ENCODE measurements around the gene CANX. TPM values are rescaled to one million over a fixed set of nuclear protein-coding genes. Genes with fewer than 3 reads are reported as not detected.

Gene CANX
- total and polyA plus RNA-seq, 2 donors (not counting 3 experiments of a cell fraction or from before 2014, with no cell fraction given), result 193 to 986 TPM

DNA sequence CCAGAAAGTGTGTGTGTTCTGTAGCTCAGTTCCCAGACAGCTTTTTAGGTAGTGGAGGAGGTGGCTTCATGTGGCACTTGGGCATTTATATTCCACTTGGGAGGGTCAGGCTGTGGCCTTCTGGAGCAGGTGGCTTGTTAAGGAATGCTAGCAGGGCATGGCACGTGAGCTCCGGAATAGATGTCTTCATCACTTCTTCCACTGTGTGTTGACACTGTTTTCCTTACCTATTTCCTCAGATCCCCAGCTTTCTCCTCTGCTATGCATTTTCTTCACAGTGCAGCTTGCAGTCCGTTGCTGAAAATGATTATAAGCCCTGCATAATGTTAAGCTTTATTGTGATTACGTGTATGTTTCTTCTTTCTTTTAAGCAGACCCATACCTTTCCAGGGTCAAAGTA lies 30.5 kb downstream of the CANX start:
- Histone ChIP-seq H2AFZ (ENCODE audit: low read depth, low read length) (no peak overlapping the region), H4K20me1 (replicated peaks; ENCODE audit: control insufficient read depth, extremely low read depth, insufficient read depth, low read length) (peaks cover 4% of the 10 kb centered on the region), H3K9me1 (replicated peaks; ENCODE audit: control insufficient read depth, extremely low read depth, insufficient read depth, low read length) (no peaks in the 10 kb centered on the region), H3K4me2 (ENCODE audit: insufficient read depth, low read length) (no peak overlapping the region), H3K27ac (ENCODE audit: insufficient read depth, low read depth, low read length) (no peak overlapping the region), H3K79me2 (ENCODE audit: control insufficient read depth, insufficient read depth, low read length) (peaks cover 23% of the 10 kb centered on the region), H3K9ac (replicated peaks; ENCODE audit: extremely low read depth, insufficient read depth, low read length) (no peak overlapping the region), H3K9me3 (replicated peaks; ENCODE audit: control insufficient read depth, insufficient read depth, low read length) (no peaks in the 10 kb centered on the region), H3K4me1 (ENCODE audit: control insufficient read depth, extremely low read depth, insufficient read depth, low read length) (peaks cover 21% of the 10 kb centered on the region), H3K36me3 (ENCODE audit: control insufficient read depth in 2 of 2, extremely low read depth in 1 of 2, insufficient read depth in 2 of 2, low read length in 2 of 2) (peaks cover 36 to 47% of the 10 kb centered on the region in 2 experiments), H3K4me3 (replicated peaks in 1 of 3; ENCODE audit: insufficient read depth in 1 of 3, low read depth in 1 of 3, low read length in 3 of 3) (no peak overlapping the region), H3K27me3 (ENCODE audit: control insufficient read depth in 2 of 2, insufficient read depth in 2 of 2, low read length in 2 of 2) (no peaks in the 10 kb centered on the region)
- TSS peak; percentile 20 for BruUV-seq (replicated peaks)
- dilution Hi-C loops (cut with MboI; ENCODE audit: extremely low pct_ligation_motif_present, low sequenced_read_pairs), result no loop called here
- FAIRE-seq, result no peak
- CTCF ChIA-PET, result interaction anchor here (2.1 kb wide), 1 partner anchor 33 kb away, joined by 5 read pairs; no protein-coding TSS in a partner anchor
- intact Hi-C loops (cut with micrococcal nuclease), result no loop called here
- POLR2A ChIA-PET, result no interaction called here
- DNase-seq (ENCODE audit: low read depth, low spot score), result no peak
- TF ChIP-seq MYC (IDR thresholded peaks at IDR 0.05; ENCODE audit: low read depth, low read length), result no peak
- no peak for TF ChIP-seq FOS (IDR thresholded peaks at IDR 0.05; ENCODE audit: borderline replicate concordance, insufficient read depth, low read length)
- TF ChIP-seq JUN (IDR thresholded peaks at IDR 0.05; ENCODE audit: borderline replicate concordance, insufficient read depth, insufficient read length, low read depth), result no peak
- TF ChIP-seq, protein P1, sequence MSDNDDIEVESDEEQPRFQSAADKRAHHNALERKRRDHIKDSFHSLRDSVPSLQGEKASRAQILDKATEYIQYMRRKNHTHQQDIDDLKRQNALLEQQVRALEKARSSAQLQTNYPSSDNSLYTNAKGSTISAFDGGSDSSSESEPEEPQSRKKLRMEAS (IDR thresholded peaks at IDR 0.05; ENCODE audit: insufficient read depth, insufficient read length), result no peak
- TF ChIP-seq, protein P2, sequence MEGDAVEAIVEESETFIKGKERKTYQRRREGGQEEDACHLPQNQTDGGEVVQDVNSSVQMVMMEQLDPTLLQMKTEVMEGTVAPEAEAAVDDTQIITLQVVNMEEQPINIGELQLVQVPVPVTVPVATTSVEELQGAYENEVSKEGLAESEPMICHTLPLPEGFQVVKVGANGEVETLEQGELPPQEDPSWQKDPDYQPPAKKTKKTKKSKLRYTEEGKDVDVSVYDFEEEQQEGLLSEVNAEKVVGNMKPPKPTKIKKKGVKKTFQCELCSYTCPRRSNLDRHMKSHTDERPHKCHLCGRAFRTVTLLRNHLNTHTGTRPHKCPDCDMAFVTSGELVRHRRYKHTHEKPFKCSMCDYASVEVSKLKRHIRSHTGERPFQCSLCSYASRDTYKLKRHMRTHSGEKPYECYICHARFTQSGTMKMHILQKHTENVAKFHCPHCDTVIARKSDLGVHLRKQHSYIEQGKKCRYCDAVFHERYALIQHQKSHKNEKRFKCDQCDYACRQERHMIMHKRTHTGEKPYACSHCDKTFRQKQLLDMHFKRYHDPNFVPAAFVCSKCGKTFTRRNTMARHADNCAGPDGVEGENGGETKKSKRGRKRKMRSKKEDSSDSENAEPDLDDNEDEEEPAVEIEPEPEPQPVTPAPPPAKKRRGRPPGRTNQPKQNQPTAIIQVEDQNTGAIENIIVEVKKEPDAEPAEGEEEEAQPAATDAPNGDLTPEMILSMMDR (IDR thresholded peaks at IDR 0.05; ENCODE audit: extremely low read depth in 1 of 2, insufficient read depth in 1 of 2, low read depth in 1 of 2, low read length in 2 of 2), result no peak
- no peak for TF ChIP-seq GATA2 (IDR thresholded peaks at IDR 0.05; ENCODE audit: insufficient read depth, insufficient read length, low read depth, low read length)
- TF ChIP-seq EZH2 (IDR thresholded peaks at IDR 0.05; ENCODE audit: borderline replicate concordance, low read depth, low read length, severe bottlenecking), result no peak
- TF ChIP-seq POLR2A (IDR thresholded peaks at IDR 0.05; ENCODE audit: low read depth, low read length), result no peak
- TF ChIP-seq POLR2AphosphoS5 (IDR thresholded peaks at IDR 0.05; ENCODE audit: insufficient read depth, low read depth, low read length), result no peak

Data from endothelial cell of umbilical vein (primary cell).